Measurements from ENCODE around the gene ABR.
"Not testable (repeated sequence)": the region's sequence is repeated elsewhere in the genome, so short reads cannot be mapped to it uniquely, and the experiment has no call there.

The ABR gene

DNA sequence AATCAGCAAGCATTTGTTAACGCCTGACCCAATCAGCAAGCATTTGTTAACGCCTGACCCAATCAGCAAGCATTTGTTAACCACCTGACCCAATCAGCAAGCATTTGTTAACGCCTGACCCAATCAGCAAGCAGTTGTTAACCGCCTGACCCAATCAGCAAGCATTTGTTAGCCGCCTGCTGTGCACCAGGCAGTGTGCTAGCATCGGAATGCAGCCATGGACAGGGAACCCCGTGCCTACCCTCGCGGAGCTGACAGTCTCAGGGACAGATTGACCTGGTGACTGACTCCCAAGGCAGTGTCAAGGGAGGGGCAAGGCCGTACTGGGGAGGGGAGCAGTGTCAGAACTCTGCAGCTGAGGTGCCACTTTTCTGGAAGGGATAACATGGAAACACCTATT, 66.9 kb downstream of the ABR start:
- DNase-seq = no peak

DNA sequence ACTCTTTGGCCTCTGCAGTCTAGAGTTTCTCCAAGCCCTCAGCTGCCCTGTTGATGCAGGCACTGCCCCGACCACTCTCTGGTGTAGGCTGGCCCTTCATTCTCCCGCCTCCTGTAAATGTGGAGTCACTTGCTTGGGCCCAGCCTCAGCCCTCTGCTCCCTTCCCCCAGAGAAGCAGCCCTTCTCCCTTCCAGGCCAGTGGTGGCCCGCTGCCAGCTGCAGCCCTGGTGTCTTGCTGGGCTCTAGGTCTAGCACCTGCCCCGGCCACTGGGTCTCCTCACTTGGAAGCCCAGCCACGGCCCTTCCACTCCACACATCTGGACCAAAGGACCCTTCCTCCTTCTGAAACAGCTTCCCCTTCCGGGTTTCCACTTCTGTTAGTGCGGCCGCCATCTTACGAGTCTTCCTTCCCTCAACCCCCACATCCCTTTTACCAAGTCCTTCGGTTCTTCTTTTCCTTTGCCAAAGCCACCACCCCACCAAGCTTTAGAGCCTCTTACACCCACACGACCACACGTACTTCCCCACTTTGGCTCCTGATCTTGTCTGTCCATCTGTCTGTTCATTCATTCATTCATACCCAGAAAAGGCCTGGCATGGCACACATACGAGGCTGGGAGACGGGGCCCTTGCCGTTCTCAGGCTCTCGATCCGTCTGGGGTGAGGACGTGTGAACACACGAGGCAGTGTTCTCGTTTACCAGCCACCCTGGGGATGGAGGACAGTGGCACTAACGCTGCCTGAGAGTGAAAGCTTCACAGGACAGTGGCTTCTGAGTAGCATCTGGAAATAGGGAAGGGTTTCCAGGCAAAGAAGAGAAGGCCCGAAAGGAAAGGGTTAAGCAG, 68.0 kb downstream of the ABR start:
- no peak for DNase-seq

DNA sequence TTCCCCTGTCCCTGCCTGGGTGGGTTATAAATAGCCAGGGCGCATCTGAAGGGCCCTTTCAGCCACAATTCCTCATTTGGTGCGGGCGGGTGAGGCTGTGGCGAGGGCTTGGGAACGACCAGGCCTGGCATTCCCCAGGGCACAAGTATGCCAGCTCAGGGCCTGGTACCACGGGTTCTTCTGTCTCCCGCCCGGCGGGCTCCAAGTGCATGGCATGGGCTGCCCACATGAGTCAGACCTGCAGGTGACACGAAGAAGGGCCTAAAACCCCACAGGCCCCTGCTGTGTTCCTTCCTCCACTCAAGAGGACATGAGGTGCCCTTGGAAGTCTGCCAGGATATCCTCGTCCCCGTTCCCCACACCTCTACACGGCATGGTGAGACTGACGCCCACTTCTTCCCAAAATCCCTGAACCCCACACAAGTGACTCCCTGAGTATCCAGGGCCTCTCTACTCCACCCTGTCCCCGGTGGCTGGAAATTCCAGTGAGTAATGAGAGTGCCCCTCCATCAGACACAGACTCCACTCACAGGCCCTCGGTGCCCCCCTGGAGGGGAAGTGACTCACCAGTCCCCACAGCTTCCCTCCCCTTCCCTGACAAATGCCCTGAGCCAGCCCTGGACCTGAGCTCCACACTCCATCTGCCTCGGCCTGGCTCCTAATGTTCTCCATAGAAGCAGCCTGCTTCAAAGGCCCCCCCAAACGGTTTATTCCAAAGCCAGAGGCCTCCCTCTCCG, 68.8 kb downstream of the ABR start:
- DNase-seq = no peak

DNA sequence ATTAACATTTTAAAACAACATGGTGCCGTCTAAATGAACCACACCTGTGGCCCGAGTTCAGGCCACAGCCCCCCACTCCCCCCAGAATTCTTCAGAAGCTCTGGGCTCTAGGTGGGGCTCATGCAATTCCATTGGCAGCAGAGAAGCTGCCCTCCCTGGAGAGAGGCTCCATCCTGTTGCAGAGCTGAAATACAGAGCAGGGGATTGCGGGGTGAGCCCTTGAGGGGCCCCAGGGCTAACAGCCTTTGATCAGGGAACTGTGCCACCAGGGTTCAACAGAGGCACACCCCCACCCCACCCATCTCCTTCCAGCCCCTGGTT, 69.3 kb downstream of the ABR start:
- no peak for DNase-seq

DNA sequence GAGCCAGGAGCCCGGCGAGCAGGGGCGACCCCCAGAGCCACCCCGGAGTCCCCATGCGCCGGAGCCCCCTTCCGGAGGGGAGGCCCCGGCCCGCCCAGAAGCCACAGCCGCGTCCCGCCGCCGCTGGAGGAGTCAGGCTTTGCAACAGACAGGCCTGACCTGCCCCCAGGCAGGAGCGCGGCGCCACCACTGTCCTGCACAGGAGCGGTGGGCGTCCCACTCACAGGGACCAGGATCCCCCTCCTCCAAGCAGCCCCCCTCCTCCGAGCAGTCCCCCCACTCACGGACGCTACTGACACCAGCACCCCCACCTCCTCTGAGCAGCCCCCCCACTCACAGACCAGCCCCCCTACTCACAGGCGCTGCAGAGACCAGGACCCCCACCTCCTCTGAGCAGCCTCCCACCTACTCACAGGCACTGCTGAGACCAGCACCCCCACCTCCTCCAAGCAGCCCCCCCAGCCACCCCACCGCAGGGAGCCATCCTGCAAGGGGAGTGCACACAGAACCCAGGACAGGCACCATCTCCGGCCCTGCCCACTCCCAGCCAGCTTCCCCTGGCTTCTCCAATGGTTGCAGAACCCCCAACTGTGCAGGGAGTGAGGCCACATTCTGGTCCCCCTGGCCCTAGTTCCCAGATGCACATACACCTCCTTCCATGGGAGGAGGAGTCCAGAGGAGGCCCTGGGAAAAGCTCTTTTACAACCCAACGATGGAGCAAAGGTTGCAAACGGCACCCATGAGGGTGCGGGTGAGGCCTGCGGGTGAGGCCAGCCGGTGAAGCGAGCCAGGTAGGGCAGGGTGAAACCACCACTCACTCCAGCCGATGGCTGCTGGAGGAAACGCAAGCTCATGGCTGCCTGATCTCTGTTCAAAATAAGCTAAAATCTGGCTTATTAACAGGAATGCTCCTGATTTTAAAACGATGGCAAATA, 69.9 kb downstream of the ABR start:
- peak; percentile 60 for DNase-seq

DNA sequence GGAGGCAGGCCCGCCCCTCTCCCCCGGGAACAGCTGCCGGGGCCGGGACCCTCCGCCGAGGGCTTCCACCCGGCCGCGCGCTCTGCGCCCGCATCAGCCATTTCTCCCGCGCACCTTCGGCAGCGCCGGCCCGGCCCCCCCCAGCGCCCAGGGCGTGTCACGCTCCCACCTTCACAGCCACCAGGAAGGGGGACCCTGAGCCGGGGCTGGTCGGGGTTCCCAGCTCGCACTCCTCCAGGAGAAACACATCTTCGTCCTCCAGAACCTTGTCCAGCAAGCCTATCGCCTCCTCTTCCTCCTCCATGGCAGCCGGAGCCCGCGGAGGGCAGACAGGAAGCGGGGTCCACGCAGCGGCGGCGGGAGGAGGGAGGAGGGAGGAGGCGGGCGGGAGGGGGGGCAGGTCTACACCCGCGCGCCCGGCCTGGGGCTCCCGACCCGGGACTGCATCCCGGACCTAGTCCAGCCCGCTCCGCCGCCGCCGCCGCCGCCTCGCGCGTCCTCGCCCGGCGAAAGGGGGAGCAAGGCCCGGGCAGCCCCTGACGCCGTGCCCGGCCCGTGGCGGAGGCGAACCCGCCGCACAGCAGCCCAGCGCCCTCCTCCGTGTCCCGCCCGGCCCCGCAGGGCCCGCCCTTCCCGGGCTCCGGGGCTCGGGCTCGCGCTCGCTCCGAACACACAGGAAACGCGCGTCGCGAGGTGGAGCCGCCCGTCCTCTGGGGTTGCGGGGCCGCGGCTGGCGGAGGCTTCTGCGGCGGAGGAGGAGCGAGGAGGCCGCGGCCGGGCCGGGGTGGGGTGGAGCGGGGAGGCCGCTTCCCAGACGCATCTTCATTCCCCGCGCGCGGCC, 70.8 kb downstream of the ABR start:
- peak; percentile 69 for DNase-seq

DNA sequence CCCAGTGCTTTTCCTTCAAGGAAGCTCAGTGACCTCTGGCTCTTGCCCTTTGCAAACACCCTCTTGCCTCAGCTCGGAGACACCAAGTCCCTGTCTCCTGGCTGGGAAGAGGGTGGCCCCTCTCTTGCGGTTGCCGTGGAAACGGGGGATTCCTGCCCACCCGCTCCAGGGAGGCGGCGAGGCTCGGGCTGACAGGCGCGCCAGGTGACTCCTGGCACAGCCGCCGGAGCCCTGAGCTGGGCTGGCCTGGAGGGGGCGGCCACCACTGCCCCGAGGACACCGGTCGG, 71.4 kb downstream of the ABR start:
- no peak for DNase-seq

DNA sequence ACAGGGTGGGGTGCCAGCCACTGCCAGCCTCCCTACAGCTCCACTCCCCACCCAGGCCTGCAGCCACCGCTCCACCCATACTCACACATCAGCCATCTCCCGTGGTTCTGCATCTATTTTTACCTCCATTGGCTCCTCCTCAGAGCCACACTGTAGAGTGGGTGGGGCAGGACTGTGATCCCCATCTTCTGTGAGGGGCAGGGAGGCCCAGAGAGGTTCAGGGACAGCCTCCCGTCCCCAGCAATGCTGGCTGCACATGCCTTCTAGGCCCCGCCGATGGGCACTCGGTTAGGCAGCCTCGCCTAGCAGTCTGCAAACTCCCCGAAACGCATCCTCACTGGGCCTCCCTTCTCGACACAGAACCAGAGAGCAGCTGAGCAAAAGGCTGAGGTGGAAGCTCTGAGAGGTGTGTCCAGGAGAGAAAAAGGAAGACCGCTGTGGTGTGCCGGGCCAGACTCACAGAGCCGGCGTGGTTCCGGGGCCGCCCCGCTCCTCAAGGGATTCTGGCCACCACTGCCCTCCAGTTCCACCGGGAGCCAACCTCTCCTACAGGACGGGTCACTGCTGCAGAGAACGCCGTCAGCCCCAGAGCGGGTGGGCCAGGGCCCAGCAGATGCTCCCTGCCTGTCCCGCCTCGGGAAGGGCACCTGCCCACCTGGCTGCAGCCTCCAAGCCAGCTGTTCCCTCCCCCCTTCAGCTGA, 71.9 kb downstream of the ABR start:
- DNase-seq = no peak

DNA sequence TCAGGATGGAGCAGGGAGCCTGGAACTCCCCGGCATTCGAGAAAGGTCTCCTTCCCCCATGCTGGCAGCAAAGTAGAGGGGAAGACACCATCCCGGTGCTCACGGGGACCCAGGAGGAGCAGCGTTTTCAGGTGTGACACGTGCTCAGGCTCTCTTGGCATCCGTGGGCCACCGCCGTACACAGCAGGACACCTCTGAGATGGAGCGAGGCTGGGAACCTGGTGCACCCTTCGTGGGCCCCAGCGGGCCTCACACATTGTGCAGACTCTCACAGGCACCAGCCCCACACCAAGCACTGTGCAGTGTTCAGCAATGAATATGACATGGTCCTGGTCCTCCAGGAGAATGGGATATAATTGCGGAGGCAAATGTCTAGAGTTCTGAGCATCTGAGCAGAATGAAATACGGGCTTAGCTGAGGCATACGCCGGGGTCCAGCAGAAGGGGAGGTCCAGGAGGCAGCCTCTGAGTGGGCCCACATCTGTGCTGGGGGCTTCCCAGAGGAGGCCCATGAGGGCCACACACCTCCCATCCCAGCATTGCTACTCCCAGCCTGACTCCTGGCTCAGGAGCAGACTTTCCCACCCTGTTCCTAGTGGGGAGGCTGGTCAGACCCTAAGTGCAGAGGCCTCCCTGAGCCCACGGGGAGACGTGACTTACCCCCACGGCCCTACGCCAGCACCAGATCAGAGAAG, 72.6 kb downstream of the ABR start:
- DNase-seq = no peak

DNA sequence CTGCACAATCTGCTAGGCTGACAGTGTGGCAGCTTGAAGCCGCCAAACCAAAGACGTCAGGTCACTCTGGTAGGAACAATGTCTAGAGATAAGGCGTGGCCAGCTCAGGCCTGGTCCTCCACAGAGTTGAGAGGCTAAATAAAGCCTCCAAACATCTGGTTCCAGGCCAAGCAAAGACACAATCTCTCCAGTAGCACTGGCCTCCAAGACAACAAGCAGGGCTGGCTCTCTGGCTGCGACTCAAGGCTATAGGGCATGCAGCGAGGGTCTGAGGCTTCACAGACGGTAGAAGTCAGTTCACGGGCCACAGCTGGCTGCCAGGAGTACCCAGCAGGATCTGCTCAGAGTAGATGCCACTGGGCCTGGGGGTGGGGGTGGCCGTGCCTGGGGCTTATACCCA, 75.6 kb downstream of the ABR start:
- no peak for DNase-seq

DNA sequence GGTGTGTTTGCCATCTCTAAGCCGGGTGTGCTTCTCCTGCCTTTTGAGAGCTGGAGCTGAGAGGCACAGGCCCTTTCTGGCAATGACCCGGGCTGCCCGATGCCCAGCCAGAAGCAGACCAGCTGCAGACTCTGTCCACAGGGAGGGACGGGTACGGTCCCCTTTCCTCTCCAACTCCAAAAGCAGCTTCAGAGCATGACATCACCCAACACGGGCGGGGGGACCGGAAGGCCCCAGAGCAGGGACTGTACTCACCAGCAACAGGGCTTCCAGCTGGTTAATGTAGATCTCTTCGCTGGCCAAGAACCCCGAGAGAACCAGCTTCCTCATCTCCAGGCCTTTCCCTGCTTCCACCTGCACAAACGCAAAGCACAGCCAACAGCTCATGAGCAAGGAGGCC, 79.4 kb downstream of the ABR start:
- no peak for DNase-seq

DNA sequence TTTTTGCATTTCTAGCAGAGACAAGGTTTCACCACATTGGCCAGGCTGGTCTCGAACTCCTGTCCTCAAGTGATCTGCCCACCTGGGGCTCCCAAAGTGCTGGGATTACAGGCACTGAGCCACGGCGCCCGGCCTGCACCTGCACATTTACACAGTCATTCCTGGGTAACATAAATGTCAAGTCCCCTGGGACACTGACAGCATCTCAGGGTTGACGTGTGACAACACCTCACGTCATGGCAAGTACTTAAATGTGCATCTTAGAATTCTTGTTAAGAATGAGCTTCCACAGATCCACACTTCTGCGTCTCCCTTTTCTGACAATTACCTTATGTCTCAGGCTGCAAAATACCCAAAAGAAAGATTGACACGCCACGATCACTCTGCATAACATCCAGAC, 80.5 kb downstream of the ABR start:
- no peak for DNase-seq

DNA sequence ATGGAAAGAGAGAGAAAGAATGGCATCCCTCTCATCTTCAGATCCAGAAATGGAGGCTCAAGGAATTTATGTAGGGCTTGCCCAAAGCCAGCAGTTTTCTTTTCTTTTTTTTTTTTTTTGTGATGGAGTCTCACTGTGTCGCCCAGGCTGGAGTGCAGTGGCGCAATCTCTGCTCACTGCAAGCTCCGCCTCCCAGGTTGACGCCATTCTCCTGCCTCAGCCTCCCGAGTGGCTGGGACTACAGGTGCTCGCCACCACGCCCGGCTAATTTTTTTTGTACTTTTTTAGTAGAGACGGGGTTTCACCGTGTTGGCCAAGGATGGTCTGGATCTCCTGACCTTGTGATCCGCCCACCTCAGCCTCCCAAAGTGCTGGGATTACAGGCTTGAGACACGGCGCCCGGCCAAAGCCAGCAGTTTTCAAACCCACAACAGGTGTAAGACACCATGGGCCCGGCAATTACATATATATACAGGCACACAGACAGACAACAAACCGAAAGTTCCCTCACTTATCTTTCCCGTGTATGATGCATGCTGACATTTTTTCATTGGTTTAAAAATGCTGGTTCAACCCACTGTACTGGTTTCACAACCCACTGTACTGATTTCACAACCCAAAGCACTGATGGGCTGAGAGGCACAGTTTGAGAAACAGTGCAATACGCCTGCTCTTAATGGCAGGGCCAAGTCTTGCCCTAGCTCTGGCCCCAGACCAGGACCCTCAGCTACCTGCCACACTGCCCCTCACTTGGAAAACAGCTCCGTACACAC, 81.6 kb downstream of the ABR start:
- not testable (repeated sequence) for DNase-seq

DNA sequence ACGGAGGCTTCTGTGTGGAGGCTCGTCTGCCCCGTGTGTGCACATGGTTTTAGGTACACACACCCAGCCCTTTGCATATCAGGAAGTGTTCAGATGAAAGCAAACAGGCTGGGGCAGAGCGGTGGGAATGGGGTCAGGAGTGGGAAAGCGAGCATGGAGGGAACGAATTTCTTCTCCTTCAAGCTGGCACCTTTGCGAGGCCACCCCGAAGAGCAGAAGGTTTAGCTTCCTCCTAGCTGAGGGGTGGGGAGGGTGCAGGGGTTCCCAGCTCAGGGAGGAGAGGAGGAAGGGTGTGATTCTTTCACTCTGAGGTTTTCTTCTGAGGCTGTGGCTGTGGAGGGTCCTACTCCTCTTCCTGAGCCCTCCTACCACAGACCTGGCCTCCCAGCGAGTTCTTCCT, 83.6 kb downstream of the ABR start:
- DNase-seq = no peak

DNA sequence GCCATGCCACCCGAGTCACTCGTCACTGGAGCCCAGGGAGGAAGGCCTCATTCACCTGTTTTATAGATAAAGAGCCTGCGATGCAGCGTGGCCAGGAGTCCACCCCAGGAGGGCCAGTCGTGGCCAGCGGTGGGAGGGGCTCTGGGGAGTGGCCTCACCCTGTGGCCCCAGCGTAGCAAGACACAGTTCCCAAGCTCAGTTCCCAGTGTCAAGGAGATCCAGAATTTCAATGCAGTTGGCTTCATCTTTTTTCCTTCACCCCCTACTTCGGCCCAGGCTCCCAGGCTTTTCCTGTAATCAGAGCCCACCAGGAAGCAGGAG, 84.0 kb downstream of the ABR start:
- DNase-seq = no peak

DNA sequence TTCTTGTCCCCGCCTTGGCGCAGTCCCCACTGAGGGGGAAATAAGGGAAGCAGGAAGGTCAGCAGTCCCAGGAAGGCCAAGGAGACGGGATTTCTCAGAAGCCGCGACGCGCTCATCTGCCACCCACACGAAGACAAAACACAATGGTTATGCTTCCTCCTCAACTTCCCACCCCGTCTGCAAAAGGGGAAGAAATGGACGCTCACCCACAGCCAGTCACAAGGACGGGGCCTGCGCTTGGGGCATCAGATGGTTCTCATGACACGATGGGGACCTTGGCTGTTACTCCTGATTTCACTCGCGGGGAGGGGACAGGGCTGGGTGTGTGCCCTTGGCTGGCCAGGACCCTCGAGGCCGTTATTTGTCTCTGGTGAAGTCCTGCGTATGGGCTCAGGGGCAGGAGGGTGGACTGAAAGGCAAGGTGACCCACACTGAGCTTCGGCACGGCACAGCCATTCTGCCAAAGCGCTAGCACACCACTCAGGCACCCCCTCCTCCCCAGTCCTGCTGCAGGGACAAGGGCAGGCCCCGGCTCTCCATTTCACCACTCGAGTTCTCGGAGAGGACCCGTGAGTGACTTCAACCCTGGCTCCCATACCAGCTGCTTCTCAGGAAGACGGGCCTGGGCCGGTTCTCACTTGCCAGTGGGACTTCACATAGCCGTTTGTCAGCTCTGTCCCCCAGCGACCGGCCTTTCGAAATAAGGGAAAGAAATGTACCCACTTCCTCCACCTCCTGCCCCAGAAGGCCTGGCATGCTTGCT, 84.5 kb downstream of the ABR start:
- no peak for DNase-seq

DNA sequence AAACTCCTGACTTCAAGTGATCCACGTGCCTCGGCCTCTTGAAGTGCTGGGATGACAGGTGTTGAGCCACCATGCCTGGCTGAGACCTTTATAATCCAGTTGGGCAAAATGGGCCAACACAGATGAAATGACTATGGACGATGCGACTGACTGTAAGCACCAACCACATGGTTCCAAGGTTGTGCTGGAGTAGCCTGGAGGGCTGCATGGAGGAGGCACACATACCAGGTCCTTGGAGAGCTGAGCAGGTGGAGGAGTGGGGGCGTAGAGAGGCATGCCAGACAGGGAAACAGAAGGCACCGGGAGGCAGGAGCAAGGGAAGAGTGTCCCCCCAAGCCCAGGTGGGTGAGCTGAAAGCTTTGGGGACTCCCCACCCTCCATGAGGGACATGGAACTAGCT, 85.2 kb downstream of the ABR start:
- DNase-seq = no peak

DNA sequence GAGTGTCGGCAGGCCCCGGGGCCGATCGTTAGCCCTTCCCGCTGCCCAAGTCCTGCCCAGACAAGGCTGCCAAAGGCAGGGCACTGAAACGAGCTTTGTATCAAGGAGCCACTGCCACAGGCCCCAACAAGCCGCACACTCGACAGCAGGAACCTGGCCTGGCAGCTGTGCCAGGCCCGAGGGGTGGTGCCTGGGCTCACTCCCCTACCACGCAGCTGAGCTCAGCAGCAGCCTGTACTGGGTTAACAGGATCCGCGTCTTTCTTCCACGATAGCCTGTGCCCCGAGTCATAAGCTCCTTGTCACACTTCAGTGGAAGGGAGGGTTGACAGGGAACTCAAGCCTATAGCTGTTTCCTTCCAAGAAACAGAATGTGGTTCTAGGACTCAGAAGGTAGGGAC, 87.9 kb downstream of the ABR start:
- no peak for DNase-seq

DNA sequence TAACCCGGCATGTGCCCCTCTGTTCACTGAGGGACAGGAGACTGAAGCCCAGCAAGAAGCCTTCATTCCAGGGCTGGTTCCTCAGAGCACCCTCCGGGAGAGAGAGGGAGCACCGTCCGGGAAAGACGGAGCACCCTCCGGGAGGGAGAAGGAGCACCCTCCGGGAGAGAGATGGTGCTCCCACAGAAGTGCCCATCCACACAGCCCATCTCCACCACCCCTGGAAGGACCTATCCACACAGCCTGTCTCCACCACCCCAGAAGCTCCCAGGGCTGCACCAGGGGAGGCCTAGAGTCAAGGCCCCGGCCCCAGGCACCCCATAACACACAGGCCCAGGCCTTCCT, 88.6 kb downstream of the ABR start:
- DNase-seq = no peak

DNA sequence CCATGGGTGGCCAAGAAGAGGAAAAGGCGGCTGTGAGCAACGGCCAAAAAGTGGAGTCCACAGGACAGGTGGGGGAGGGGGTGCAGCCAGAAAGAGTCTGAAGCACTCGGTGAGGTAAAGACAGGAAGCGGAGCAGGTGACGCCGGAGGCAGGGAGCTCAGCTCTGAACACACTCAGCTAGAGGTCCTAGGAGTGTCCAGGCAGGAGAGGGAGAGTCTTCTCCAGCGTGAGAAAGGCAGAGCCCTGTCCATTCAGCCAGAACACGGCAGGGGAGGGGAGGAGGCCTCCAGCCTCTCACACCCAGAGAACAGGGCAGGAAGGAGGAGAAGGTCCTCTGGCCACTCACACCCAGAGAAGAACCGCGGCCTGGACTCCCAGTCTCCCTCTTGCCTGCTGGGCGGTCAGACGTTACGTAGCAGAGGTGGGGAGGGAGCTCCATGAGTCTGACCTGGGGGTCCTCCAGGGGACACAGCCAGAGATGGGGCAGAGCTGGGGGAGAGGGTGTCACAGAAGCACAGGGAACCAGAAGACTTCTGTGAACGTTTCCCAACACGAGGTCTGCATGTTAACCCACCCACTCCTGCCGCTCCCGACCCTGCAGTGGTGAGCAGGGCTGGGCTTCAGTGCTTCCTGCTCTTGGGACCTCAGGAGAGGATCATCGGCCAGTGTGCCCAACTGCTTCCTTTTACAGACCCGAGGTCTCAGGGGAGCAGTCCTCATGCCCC, 89.2 kb downstream of the ABR start:
- DNase-seq = no peak
